Kidney epithelial cell (primary cell): ENCODE measurements around the gene ADPRM. TPM values are rescaled to one million over a fixed set of nuclear protein-coding genes. Genes with fewer than 3 reads are reported as not detected.
"Not testable (repeated sequence)": the region's sequence is repeated elsewhere in the genome, so short reads cannot be mapped to it uniquely, and the experiment has no call there.

ENCODE experiments used
- DNase-seq: peaks from one replicate; pipeline ENCODE4 v3.0.0-alpha.2; 2010; ENCODE audit warnings: low read depth
- H3K27me3 ChIP-seq: 2 replicates; pipeline ENCODE4 v1.6.0; 2011; ENCODE audit warnings: low read length; ENCODE audit not compliant: control insufficient read depth, insufficient read depth
- H3K36me3 ChIP-seq: 2 replicates; pipeline ENCODE4 v1.5.1; 2011; ENCODE audit warnings: low read length; ENCODE audit not compliant: control insufficient read depth, insufficient read depth
- H3K4me3 ChIP-seq: 2 replicates; pipeline ENCODE4 v1.5.1; 2011; ENCODE audit warnings: low read depth, mild to moderate bottlenecking, control low read depth, low read length
- CTCF ChIP-seq: IDR thresholded peaks from 2 replicates; pipeline ENCODE4 v1.5.1; 2011; ENCODE audit warnings: mild to moderate bottlenecking, moderate library complexity, low read length, control low read depth, inconsistent platforms; ENCODE audit not compliant: insufficient read depth, poor library complexity, severe bottlenecking
- total RNA-seq: library from RNA; depleted of rRNA; stranded (reverse); fragments of >200 nt; gene quantifications from 2 replicates; pipeline ENCODE4 v1.2.3, GENCODE V29; 2015

ADPRM gene
- total RNA-seq, 1 donor from 2014 or later = 18.8 TPM

GRCh38 chr17:10725262-10725661 lies 27.9 kb downstream of the ADPRM start:
- TF ChIP-seq CTCF = no peak
- Histone ChIP-seq H3K4me3 (no peak overlapping the region), H3K36me3 (no peaks in the 10 kb centered on the region), H3K27me3 (no peaks in the 10 kb centered on the region)
- no peak for DNase-seq

- Histone ChIP-seq H3K27me3 (no peaks in the 10 kb centered on the region), H3K4me3 (no peak overlapping the region), H3K36me3 (no peaks in the 10 kb centered on the region)
- no peak for TF ChIP-seq CTCF
- no peak for DNase-seq
These were observed 28.8 kb downstream of the ADPRM start for GRCh38 chr17:10726196-10726595.

- TF ChIP-seq CTCF = no peak
- no peak for DNase-seq
- Histone ChIP-seq H3K27me3 (no peaks in the 10 kb centered on the region), H3K4me3 (no peak overlapping the region), H3K36me3 (no peaks in the 10 kb centered on the region)
These were observed 29.8 kb downstream of the ADPRM start for GRCh38 chr17:10727192-10727591.

GRCh38 chr17:10728331-10728892 lies 31.0 kb downstream of the ADPRM start:
- H3K27me3 ChIP-seq = no peaks in the 10 kb centered on the region
- H3K36me3 ChIP-seq = no peaks in the 10 kb centered on the region
- DNase-seq = no peak
- H3K4me3 ChIP-seq = no peak overlapping the region
- TF ChIP-seq CTCF = no peak

GRCh38 chr17:10729334-10730193 lies 32.2 kb downstream of the ADPRM start, which contains the start of gene TMEM220:
Gene TMEM220, minus strand, starts transcription at chr17:10730023. Its CDS starts 172 bp downstream, at chr17:10729851.
- Histone ChIP-seq H3K36me3 (no peaks in the 10 kb centered on the region), H3K27me3 (no peaks in the 10 kb centered on the region), H3K4me3 (peak within 1 kb of the TSS; percentile 59)
- TF ChIP-seq CTCF = no peak
- peak; percentile 42 for DNase-seq

GRCh38 chr17:10730247-10730646 lies 32.9 kb downstream of the ADPRM start:
- H3K4me3 ChIP-seq = peak overlapping the region; percentile 59
- not testable (repeated sequence) for H3K27me3 ChIP-seq, DNase-seq, H3K36me3 ChIP-seq
